Gastrocnemius medialis (tissue), 4 donors: ENCODE data around the gene MCOLN3.

Experiments
- CTCF ChIP-seq, 5 experiments: fragments of 450-650 bp in 3 of 5; fragments of 200-600 bp in 2 of 5; sonication (generic) in 2 of 5; IDR thresholded peaks in 4 of 5; conservative IDR thresholded peaks in 1 of 5; 1 replicate in 4 of 5; 2 replicates in 1 of 5; pipeline ENCODE4 v1.5.1; 2016 to 2019; ENCODE audit warnings: antibody characterized with exemption in 5 of 5, mild to moderate bottlenecking in 3 of 5, moderate library complexity in 3 of 5
- POLR2A ChIP-seq, 2 donors: fragments of 450-650 bp; IDR thresholded peaks; one replicate each; pipeline ENCODE4 v1.6.1; 2017; ENCODE audit warnings: antibody characterized with exemption in 2 of 2, mild to moderate bottlenecking in 2 of 2, moderate library complexity in 2 of 2

DNA sequence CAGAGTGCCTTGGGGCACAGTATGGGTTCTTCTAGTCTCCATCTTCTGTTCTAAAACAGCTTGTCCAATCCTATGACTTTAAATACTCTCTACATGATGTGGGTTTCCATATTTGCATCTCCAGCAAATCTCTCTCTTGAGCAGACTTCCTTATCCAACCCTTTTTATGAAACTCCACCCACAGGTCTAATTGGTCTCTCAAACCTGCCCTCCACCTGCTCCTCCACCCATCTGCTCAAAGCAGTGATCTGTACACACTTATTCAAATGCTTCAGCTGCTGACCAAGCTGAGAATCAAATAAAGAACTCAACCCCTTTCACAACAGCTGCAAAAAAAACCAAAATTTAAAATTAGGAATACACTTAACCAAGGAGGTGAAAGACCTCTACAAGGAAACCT, 62.9 kb downstream of the MCOLN3 start:
- TF ChIP-seq CTCF (IDR thresholded peaks at IDR 0.05 in 4 of 5, conservative IDR thresholded peaks at IDR 0.05 in 1 of 5), result no peak
- TF ChIP-seq POLR2A (IDR thresholded peaks at IDR 0.05), result no peak
